Measurements from ENCODE around the gene INPP5F. TPM values are rescaled to one million over a fixed set of nuclear protein-coding genes. Genes with fewer than 3 reads are reported as not detected.

Gene INPP5F
- total RNA-seq, 1 donor from 2014 or later, result 11.5 TPM

- H3K4me1 ChIP-seq (ENCODE audit: control insufficient read depth in 3 of 3, insufficient read depth in 3 of 3, low read length in 3 of 3), result no peaks in the 10 kb centered on the region
- no peak overlapping the region for H3K4me3 ChIP-seq (ENCODE audit: low read length in 3 of 3)
- H3K27ac ChIP-seq (ENCODE audit: low read depth, low read length), result no peak overlapping the region
- peaks cover 13 to 35% (median 20%) of the 10 kb centered on the region in 3 donors for H3K36me3 ChIP-seq (ENCODE audit: control insufficient read depth in 3 of 3, insufficient read depth in 3 of 3, low read length in 3 of 3)
- H3K27me3 ChIP-seq (ENCODE audit: control insufficient read depth in 3 of 3, insufficient read depth in 3 of 3, low read length in 3 of 3), result no peaks in the 10 kb centered on the region
- no peaks in the 10 kb centered on the region for H3K9me3 ChIP-seq (ENCODE audit: control insufficient read depth in 3 of 3, low read length in 3 of 3)
- H3K9ac ChIP-seq (ENCODE audit: low read depth in 1 of 3, low read length in 3 of 3), result no peak overlapping the region
Measured at GRCh38 chr10:119826771-119827170, 100.9 kb downstream of the INPP5F start.

- Histone ChIP-seq H3K27ac (ENCODE audit: low read depth, low read length) (no peak overlapping the region), H3K9me3 (ENCODE audit: control insufficient read depth in 3 of 3, low read length in 3 of 3) (no peaks in the 10 kb centered on the region), H3K4me1 (ENCODE audit: control insufficient read depth in 3 of 3, insufficient read depth in 3 of 3, low read length in 3 of 3) (no peaks in the 10 kb centered on the region), H3K9ac (ENCODE audit: low read depth in 1 of 3, low read length in 3 of 3) (no peak overlapping the region), H3K36me3 (ENCODE audit: control insufficient read depth in 3 of 3, insufficient read depth in 3 of 3, low read length in 3 of 3) (peaks cover 17 to 41% (median 26%) of the 10 kb centered on the region in 3 donors), H3K27me3 (ENCODE audit: control insufficient read depth in 3 of 3, insufficient read depth in 3 of 3, low read length in 3 of 3) (no peaks in the 10 kb centered on the region), H3K4me3 (ENCODE audit: low read length in 3 of 3) (no peak overlapping the region)
Measured at GRCh38 chr10:119827430-119827829, 101.6 kb downstream of the INPP5F start.

GRCh38 chr10:119829429-119829828 lies 103.6 kb downstream of the INPP5F start:
- no peaks in the 10 kb centered on the region for H3K27me3 ChIP-seq (ENCODE audit: control insufficient read depth in 3 of 3, insufficient read depth in 3 of 3, low read length in 3 of 3)
- H3K4me3 ChIP-seq (ENCODE audit: low read length in 3 of 3), result no peak overlapping the region
- H3K9ac ChIP-seq (ENCODE audit: low read depth in 1 of 3, low read length in 3 of 3), result no peak overlapping the region
- H3K4me1 ChIP-seq (ENCODE audit: control insufficient read depth in 3 of 3, insufficient read depth in 3 of 3, low read length in 3 of 3), result no peaks in the 10 kb centered on the region
- no peaks in the 10 kb centered on the region for H3K9me3 ChIP-seq (ENCODE audit: control insufficient read depth in 3 of 3, low read length in 3 of 3)
- H3K36me3 ChIP-seq (ENCODE audit: control insufficient read depth in 3 of 3, insufficient read depth in 3 of 3, low read length in 3 of 3), result peaks cover 17 to 42% (median 37%) of the 10 kb centered on the region in 3 donors
- H3K27ac ChIP-seq (ENCODE audit: low read depth, low read length), result no peak overlapping the region

GRCh38 chr10:119830851-119831250 lies 105.0 kb downstream of the INPP5F start:
- Histone ChIP-seq H3K9ac (ENCODE audit: low read depth in 1 of 3, low read length in 3 of 3) (no peak overlapping the region), H3K4me3 (ENCODE audit: low read length in 3 of 3) (no peak overlapping the region), H3K27ac (ENCODE audit: low read depth, low read length) (no peak overlapping the region), H3K27me3 (ENCODE audit: control insufficient read depth in 3 of 3, insufficient read depth in 3 of 3, low read length in 3 of 3) (no peaks in the 10 kb centered on the region), H3K9me3 (ENCODE audit: control insufficient read depth in 3 of 3, low read length in 3 of 3) (no peaks in the 10 kb centered on the region), H3K4me1 (ENCODE audit: control insufficient read depth in 3 of 3, insufficient read depth in 3 of 3, low read length in 3 of 3) (no peaks in the 10 kb centered on the region), H3K36me3 (ENCODE audit: control insufficient read depth in 3 of 3, insufficient read depth in 3 of 3, low read length in 3 of 3) (peaks cover 19 to 48% (median 44%) of the 10 kb centered on the region in 3 donors)

- H3K9me3 ChIP-seq (ENCODE audit: control insufficient read depth in 3 of 3, low read length in 3 of 3), result no peaks in the 10 kb centered on the region
- no peak overlapping the region for H3K27ac ChIP-seq (ENCODE audit: low read depth, low read length)
- peaks cover 21 to 52% (median 51%) of the 10 kb centered on the region in 3 donors for H3K36me3 ChIP-seq (ENCODE audit: control insufficient read depth in 3 of 3, insufficient read depth in 3 of 3, low read length in 3 of 3)
- H3K4me1 ChIP-seq (ENCODE audit: control insufficient read depth in 3 of 3, insufficient read depth in 3 of 3, low read length in 3 of 3), result no peaks in the 10 kb centered on the region
- H3K9ac ChIP-seq (ENCODE audit: low read depth in 1 of 3, low read length in 3 of 3), result no peak overlapping the region
- no peaks in the 10 kb centered on the region for H3K27me3 ChIP-seq (ENCODE audit: control insufficient read depth in 3 of 3, insufficient read depth in 3 of 3, low read length in 3 of 3)
- no peak overlapping the region for H3K4me3 ChIP-seq (ENCODE audit: low read length in 3 of 3)
Measured at GRCh38 chr10:119831656-119832055, 105.8 kb downstream of the INPP5F start.

GRCh38 chr10:119832951-119833350 lies 107.1 kb downstream of the INPP5F start:
- Histone ChIP-seq H3K9ac (ENCODE audit: low read depth in 1 of 3, low read length in 3 of 3) (no peak overlapping the region), H3K4me3 (ENCODE audit: low read length in 3 of 3) (no peak overlapping the region), H3K36me3 (ENCODE audit: control insufficient read depth in 3 of 3, insufficient read depth in 3 of 3, low read length in 3 of 3) (peaks cover 22 to 58% (median 55%) of the 10 kb centered on the region in 3 donors), H3K27me3 (ENCODE audit: control insufficient read depth in 3 of 3, insufficient read depth in 3 of 3, low read length in 3 of 3) (no peaks in the 10 kb centered on the region), H3K4me1 (ENCODE audit: control insufficient read depth in 3 of 3, insufficient read depth in 3 of 3, low read length in 3 of 3) (no peaks in the 10 kb centered on the region), H3K27ac (ENCODE audit: low read depth, low read length) (no peak overlapping the region), H3K9me3 (ENCODE audit: control insufficient read depth in 3 of 3, low read length in 3 of 3) (no peaks in the 10 kb centered on the region)

- Histone ChIP-seq H3K4me3 (ENCODE audit: low read length in 3 of 3) (no peak overlapping the region), H3K4me1 (ENCODE audit: control insufficient read depth in 3 of 3, insufficient read depth in 3 of 3, low read length in 3 of 3) (no peaks in the 10 kb centered on the region), H3K9ac (ENCODE audit: low read depth in 1 of 3, low read length in 3 of 3) (no peak overlapping the region), H3K9me3 (ENCODE audit: control insufficient read depth in 3 of 3, low read length in 3 of 3) (no peaks in the 10 kb centered on the region), H3K27me3 (ENCODE audit: control insufficient read depth in 3 of 3, insufficient read depth in 3 of 3, low read length in 3 of 3) (no peaks in the 10 kb centered on the region), H3K36me3 (ENCODE audit: control insufficient read depth in 3 of 3, insufficient read depth in 3 of 3, low read length in 3 of 3) (peaks cover 27 to 62% (median 57%) of the 10 kb centered on the region in 3 donors), H3K27ac (ENCODE audit: low read depth, low read length) (no peak overlapping the region)
Measured at GRCh38 chr10:119834188-119834587, 108.3 kb downstream of the INPP5F start.

GRCh38 chr10:119845656-119846055 lies 119.8 kb downstream of the INPP5F start:
- H3K27ac ChIP-seq (ENCODE audit: low read depth, low read length), result no peak overlapping the region
- no peak overlapping the region for H3K9ac ChIP-seq (ENCODE audit: low read depth in 1 of 3, low read length in 3 of 3)
- H3K36me3 ChIP-seq (ENCODE audit: control insufficient read depth in 3 of 3, insufficient read depth in 3 of 3, low read length in 3 of 3), result peaks cover 33 to 67% (median 55%) of the 10 kb centered on the region in 3 donors
- H3K4me1 ChIP-seq (ENCODE audit: control insufficient read depth in 3 of 3, insufficient read depth in 3 of 3, low read length in 3 of 3), result no peaks in the 10 kb centered on the region
- H3K27me3 ChIP-seq (ENCODE audit: control insufficient read depth in 3 of 3, insufficient read depth in 3 of 3, low read length in 3 of 3), result no peaks in the 10 kb centered on the region
- H3K4me3 ChIP-seq (ENCODE audit: low read length in 3 of 3), result no peak overlapping the region
- H3K9me3 ChIP-seq (ENCODE audit: control insufficient read depth in 3 of 3, low read length in 3 of 3), result no peaks in the 10 kb centered on the region

GRCh38 chr10:119849031-119849789 lies 123.4 kb downstream of the INPP5F start:
- peaks cover 14 to 40% (median 36%) of the 10 kb centered on the region in 3 donors for H3K36me3 ChIP-seq (ENCODE audit: control insufficient read depth in 3 of 3, insufficient read depth in 3 of 3, low read length in 3 of 3)
- H3K9ac ChIP-seq (ENCODE audit: low read depth in 1 of 3, low read length in 3 of 3), result no peak overlapping the region
- no peak overlapping the region for H3K27ac ChIP-seq (ENCODE audit: low read depth, low read length)
- H3K4me1 ChIP-seq (ENCODE audit: control insufficient read depth in 3 of 3, insufficient read depth in 3 of 3, low read length in 3 of 3), result peaks cover 0 to 5% (median 0%) of the 10 kb centered on the region in 3 donors
- H3K9me3 ChIP-seq (ENCODE audit: control insufficient read depth in 3 of 3, low read length in 3 of 3), result no peaks in the 10 kb centered on the region
- no peaks in the 10 kb centered on the region for H3K27me3 ChIP-seq (ENCODE audit: control insufficient read depth in 3 of 3, insufficient read depth in 3 of 3, low read length in 3 of 3)
- H3K4me3 ChIP-seq (ENCODE audit: low read length in 3 of 3), result no peak overlapping the region

GRCh38 chr10:119849944-119850343 lies 124.1 kb downstream of the INPP5F start:
- H3K9ac ChIP-seq (ENCODE audit: low read depth in 1 of 3, low read length in 3 of 3), result no peak overlapping the region
- H3K36me3 ChIP-seq (ENCODE audit: control insufficient read depth in 3 of 3, insufficient read depth in 3 of 3, low read length in 3 of 3), result peaks cover 10 to 33% (median 30%) of the 10 kb centered on the region in 3 donors

More at GRCh38 chr10:119849944-119850343, 124.1 kb downstream of the INPP5F start:
- Histone ChIP-seq H3K9me3 (ENCODE audit: control insufficient read depth in 3 of 3, low read length in 3 of 3) (no peaks in the 10 kb centered on the region), H3K4me3 (ENCODE audit: low read length in 3 of 3) (no peak overlapping the region), H3K4me1 (ENCODE audit: control insufficient read depth in 3 of 3, insufficient read depth in 3 of 3, low read length in 3 of 3) (peaks cover 0 to 5% (median 0%) of the 10 kb centered on the region in 3 donors), H3K27ac (ENCODE audit: low read depth, low read length) (no peak overlapping the region), H3K27me3 (ENCODE audit: control insufficient read depth in 3 of 3, insufficient read depth in 3 of 3, low read length in 3 of 3) (no peaks in the 10 kb centered on the region)
